SK-N-SH (cell line): ENCODE results near the gene E2F1. TPM values are rescaled to one million over a fixed set of nuclear protein-coding genes. Genes with fewer than 3 reads are reported as not detected.
"Not testable (repeated sequence)": the region's sequence is repeated elsewhere in the genome, so short reads cannot be mapped to it uniquely, and the experiment has no call there.

Source experiments
- CTCF ChIA-PET: fragments of 300-600, 350-600 bp; formaldehyde crosslinking; extraction: SDS; loops from one replicate; lab custom pipeline; 2021; lab: Yijun Ruan, JAX
- POLR2A ChIA-PET: fragments of 350-600 bp; sonication (Branson Sonifier 250); formaldehyde crosslinking; extraction: SDS; loops from one replicate; lab custom pipeline; 2020; ENCODE audit warnings: antibody characterized with exemption, inconsistent platforms; lab: Yijun Ruan, JAX
- DNase-seq: peaks from one replicate; pipeline ENCODE4 v3.0.0; 2012
- H2AFZ ChIP-seq: fragments of 200-600 bp; sonication (generic); 2 replicates; pipeline ENCODE4 v1.8.1; 2016; ENCODE audit warnings: antibody characterized with exemption, mild to moderate bottlenecking, low read depth
- H3F3A ChIP-seq: fragments of 200-600 bp; sonication (generic); replicated peaks from 2 replicates; pipeline ENCODE3; 2016; ENCODE audit warnings: antibody characterized with exemption, mild to moderate bottlenecking; ENCODE audit not compliant: insufficient read depth
- H3K27ac ChIP-seq, 2 experiments: fragments of 200-500 bp in 1 of 2; fragments of 200-600 bp in 1 of 2; sonication (Bioruptor generic) in 1 of 2; sonication (generic), shearing (Covaris generic) in 1 of 2; 2 replicates each; pipeline versions ENCODE4 v1.5.1 to v1.6.1; 2014 to 2016; ENCODE audit warnings: low read depth in 2 of 2, inconsistent platforms in 1 of 2, low read length in 1 of 2, mild to moderate bottlenecking in 1 of 2, mixed read lengths in 1 of 2
- H3K27me3 ChIP-seq: fragments of 200-600 bp; sonication (generic), shearing (Covaris generic); 2 replicates; pipeline ENCODE4 v1.6.1; 2016; ENCODE audit warnings: mixed run types; ENCODE audit not compliant: insufficient read depth
- H3K36me3 ChIP-seq, 2 experiments: fragments of 200-500 bp in 1 of 2; fragments of 200-600 bp in 1 of 2; sonication (Bioruptor generic) in 1 of 2; sonication (generic) in 1 of 2; replicated peaks in 1 of 2; 2 replicates each; pipeline versions ENCODE3 to v1.5.1; 2014 to 2016; ENCODE audit warnings: low read length in 1 of 2, mild to moderate bottlenecking in 1 of 2; ENCODE audit not compliant: insufficient read depth in 2 of 2, control insufficient read depth in 1 of 2
- H3K4me1 ChIP-seq, 2 experiments: fragments of 200-500 bp in 1 of 2; fragments of 200-600 bp in 1 of 2; sonication (Bioruptor generic) in 1 of 2; sonication (generic), shearing (Covaris generic) in 1 of 2; 2 replicates each; pipeline versions ENCODE4 v1.5.1 to v1.6.1; 2014 to 2016; ENCODE audit warnings: low read depth in 1 of 2, low read length in 1 of 2, mixed run types in 1 of 2; ENCODE audit not compliant: insufficient read depth in 2 of 2, control insufficient read depth in 1 of 2
- H3K4me2 ChIP-seq: fragments of 200-600 bp; sonication (generic), shearing (Covaris generic); 2 replicates; pipeline ENCODE4 v1.6.1; 2017; ENCODE audit warnings: mixed run types
- H3K4me3 ChIP-seq, 2 experiments: fragments of 200-500 bp in 1 of 2; fragments of 200-600 bp in 1 of 2; sonication (Bioruptor generic) in 1 of 2; sonication (generic), shearing (Covaris generic) in 1 of 2; 2 replicates each; pipeline versions ENCODE4 v1.5.1 to v1.8.1; 2014 to 2016; ENCODE audit warnings: low read depth in 2 of 2, inconsistent platforms in 1 of 2, low read length in 1 of 2, mild to moderate bottlenecking in 1 of 2, mixed read lengths in 1 of 2, moderate library complexity in 1 of 2
- H3K79me2 ChIP-seq: fragments of 200-600 bp; sonication (generic); 2 replicates; pipeline ENCODE4 v1.8.1; 2017; ENCODE audit warnings: mild to moderate bottlenecking; ENCODE audit not compliant: insufficient read depth
- H3K9ac ChIP-seq: fragments of 200-600 bp; sonication (generic); 2 replicates; pipeline ENCODE4 v1.6.1; 2017; ENCODE audit warnings: mixed run types
- H3K9me2 ChIP-seq: fragments of 200-600 bp; sonication (generic); 2 replicates; pipeline ENCODE4 v1.6.1; 2017; ENCODE audit warnings: mixed run types
- H3K9me3 ChIP-seq: fragments of 200-600 bp; sonication (generic); 2 replicates; pipeline ENCODE4 v1.6.1; 2017; ENCODE audit warnings: mixed run types, mild to moderate bottlenecking, moderate library complexity
- H4K20me1 ChIP-seq: fragments of 200-600 bp; sonication (generic); 2 replicates; pipeline ENCODE4 v1.6.1; 2017; ENCODE audit warnings: mild to moderate bottlenecking, mixed run types; ENCODE audit not compliant: insufficient read depth
- EZH2phosphoT487 ChIP-seq: fragments of 200-600 bp; sonication (generic); IDR thresholded peaks from 2 replicates; pipeline ENCODE4 v1.6.1; 2017; ENCODE audit warnings: low read depth, mixed run types, mild to moderate bottlenecking, antibody characterized with exemption, moderate library complexity, borderline replicate concordance
- FOSL2 ChIP-seq: IDR thresholded peaks from 2 replicates; pipeline ENCODE4 v1.4.0; 2012; ENCODE audit warnings: low read depth, mild to moderate bottlenecking, moderate library complexity, borderline replicate concordance
- JUND ChIP-seq: IDR thresholded peaks from 2 replicates; pipeline ENCODE4 v1.4.0; 2012
- NFIC ChIP-seq: IDR thresholded peaks from 2 replicates; pipeline ENCODE4 v1.4.0; 2012; ENCODE audit warnings: borderline replicate concordance
- PBX3 ChIP-seq: IDR thresholded peaks from 2 replicates; pipeline ENCODE4; 2012
- RAD21 ChIP-seq: IDR thresholded peaks from 2 replicates; pipeline ENCODE4 v1.6.1; 2012; ENCODE audit warnings: mild to moderate bottlenecking, low read length
- TCF12 ChIP-seq: IDR thresholded peaks from 2 replicates; pipeline ENCODE4 v1.4.0; 2012
- WGBS: methylation state at CpG from one replicate; pipeline ENCODE4 v1.1.6; 2017; ENCODE audit warnings: low lambda C conversion rate; 5-methylcytosine and 5-hydroxymethylcytosine counted together
- polyA plus RNA-seq, 3 experiments: library from polyadenylated mRNA; depleted of rRNA; stranded (reverse); fragments of >200 nt; gene quantifications; 2 replicates each; pipeline ENCODE4 v1.2.3, GENCODE V29; 2012
- TF ChIP-seq, protein P1 (sequence below): IDR thresholded peaks from 2 replicates; pipeline ENCODE4 v1.4.0; 2012; ENCODE audit warnings: low read depth, borderline replicate concordance
- TF ChIP-seq, protein P2 (sequence below): IDR thresholded peaks from 2 replicates; pipeline ENCODE4 v1.4.0; 2012; ENCODE audit warnings: low read depth

E2F1 gene
- polyA plus RNA-seq, 1 of the 3 experiments (the other 2 are of a cell fraction): 15.0 TPM

DNA sequence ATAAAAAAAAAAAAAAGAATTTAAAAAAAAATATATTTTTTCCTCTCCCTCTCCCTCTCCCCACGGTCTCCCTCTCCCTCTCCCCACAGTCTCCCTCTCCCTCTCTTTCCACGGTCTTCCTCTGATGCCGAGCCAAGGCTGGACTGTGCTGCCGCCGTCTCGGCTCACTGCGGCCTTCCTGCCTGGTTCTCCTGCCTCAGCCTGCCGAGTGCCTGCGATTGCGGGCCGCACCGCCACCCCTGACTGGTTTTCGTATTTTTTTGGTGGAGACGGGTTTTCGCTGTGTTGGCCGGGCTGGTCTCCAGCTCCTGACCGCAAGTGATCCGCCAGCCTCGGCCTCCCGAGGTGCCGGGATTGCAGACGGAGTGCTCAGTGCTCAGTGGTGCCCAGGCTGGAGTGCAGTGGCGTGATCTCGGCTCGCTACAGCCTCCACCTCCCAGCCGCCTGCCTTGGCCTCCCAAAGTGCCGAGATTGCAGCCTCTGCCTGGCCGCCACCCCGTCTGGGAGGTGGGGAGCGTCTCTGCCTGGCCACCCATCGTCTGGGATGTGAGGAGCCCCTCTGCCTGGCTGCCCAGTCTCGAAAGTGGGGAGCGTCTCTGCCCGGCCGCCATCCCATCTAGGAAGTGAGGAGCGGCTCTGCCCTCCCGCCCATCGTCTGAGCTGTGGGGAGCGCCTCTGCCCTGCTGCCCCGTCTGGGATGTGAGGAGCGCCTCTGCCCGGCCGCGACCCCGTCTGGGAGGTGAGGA is 14.7 kb upstream of the E2F1 start:
- H3K36me3 ChIP-seq, H3K9me2 ChIP-seq, H3K4me3 ChIP-seq, H3K27me3 ChIP-seq, POLR2A ChIA-PET, H3K79me2 ChIP-seq, H2AFZ ChIP-seq, H4K20me1 ChIP-seq, H3K4me2 ChIP-seq, H3K27ac ChIP-seq, H3K9me3 ChIP-seq, DNase-seq, H3K9ac ChIP-seq, CTCF ChIA-PET: not testable (repeated sequence)
- Histone ChIP-seq H3K4me1 (peaks cover 4 to 27% of the 10 kb centered on the region in 2 experiments; a peak in 3 of 4 replicates), H3F3A (peaks cover 11% of the 10 kb centered on the region)
- 95% methylated on average over 26 of the region's 45 CpGs for WGBS

DNA sequence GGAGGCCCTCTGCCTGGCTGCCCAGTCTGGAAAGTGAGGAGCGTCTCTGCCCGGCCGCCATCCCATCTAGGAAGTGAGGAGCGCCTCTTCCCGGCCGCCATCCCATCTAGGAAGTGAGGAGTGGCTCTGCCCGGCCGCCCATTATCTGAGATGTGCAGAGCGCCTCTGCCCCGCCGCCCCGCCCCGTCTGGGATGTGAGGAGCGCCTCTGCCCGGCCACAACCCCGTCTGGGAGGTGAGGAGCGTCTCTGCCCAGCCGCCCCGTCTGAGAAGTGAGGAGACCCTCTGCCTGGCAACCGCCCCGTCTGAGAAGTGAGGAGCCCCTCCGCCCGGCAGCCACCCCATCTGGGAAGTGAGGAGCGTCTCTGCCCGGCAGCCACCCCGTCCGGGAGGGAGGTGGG is 12.8 kb upstream of the E2F1 start:
- peaks cover 4 to 33% of the 10 kb centered on the region in 2 experiments; a peak in 3 of 4 replicates for H3K4me1 ChIP-seq
- CTCF ChIA-PET, H3K36me3 ChIP-seq, H3K4me3 ChIP-seq, H4K20me1 ChIP-seq, H3K9ac ChIP-seq, H3K9me2 ChIP-seq, POLR2A ChIA-PET, H3K4me2 ChIP-seq, DNase-seq, H2AFZ ChIP-seq, H3K27me3 ChIP-seq, H3K79me2 ChIP-seq, H3K27ac ChIP-seq, H3K9me3 ChIP-seq: not testable (repeated sequence)
- H3F3A ChIP-seq: peaks cover 11% of the 10 kb centered on the region
- 89% methylated on average over 3 of the region's 27 CpGs for WGBS

GRCh38 chr20:33697129-33697528 is 10.9 kb upstream of the E2F1 start:
- H3K36me3 ChIP-seq: no peaks in the 10 kb centered on the region
- peak overlapping the region; percentile 7; the same call in 1 of the 2 replicates for H3K4me2 ChIP-seq
- no peaks in the 10 kb centered on the region for H3K27me3 ChIP-seq
- peak overlapping the region; percentile 73; the same call in 1 of the 2 replicates for H2AFZ ChIP-seq
- POLR2A ChIA-PET: interaction anchor here (1.0 to 1.2 kb wide), 4 partner anchors 10 to 35 kb away, joined by 3 to 7 read pairs (median 4); partner anchors contain the start of genes ACTL10, PXMP4 and ZNF341
- H3F3A ChIP-seq: peaks cover 11% of the 10 kb centered on the region
- peak; percentile 42 for DNase-seq
- peaks cover 4 to 24% of the 10 kb centered on the region in 2 experiments; a peak in 3 of 4 replicates for H3K4me1 ChIP-seq
- no peaks in the 10 kb centered on the region for H4K20me1 ChIP-seq
- H3K9me3 ChIP-seq: no peaks in the 10 kb centered on the region
- H3K9ac ChIP-seq: no peak overlapping the region
- H3K4me3 ChIP-seq: no peak overlapping the region
- H3K9me2 ChIP-seq: no peaks in the 10 kb centered on the region
- 39% methylated on average over 8 of the region's 8 CpGs for WGBS
- CTCF ChIA-PET: interaction anchor here (0.7 to 1.6 kb wide), 5 partner anchors 9 to 29 kb away, joined by 3 to 15 read pairs (median 4); partner anchors contain the start of genes E2F1 and PXMP4
- peak overlapping the region; percentile 72 to 94; a peak in 3 of 4 replicates for H3K27ac ChIP-seq
- TF ChIP-seq PBX3 (0 out of 2 replicates have a peak, but pooled peaks have one; percentile 9), JUND (peak; percentile 62), NFIC (peak; percentile 59), EZH2phosphoT487 (no peak), FOSL2 (peak; percentile 64; the same call in 1 of the 2 replicates), RAD21 (no peak), TCF12 (peak; percentile 72)
- TF ChIP-seq, protein P1, sequence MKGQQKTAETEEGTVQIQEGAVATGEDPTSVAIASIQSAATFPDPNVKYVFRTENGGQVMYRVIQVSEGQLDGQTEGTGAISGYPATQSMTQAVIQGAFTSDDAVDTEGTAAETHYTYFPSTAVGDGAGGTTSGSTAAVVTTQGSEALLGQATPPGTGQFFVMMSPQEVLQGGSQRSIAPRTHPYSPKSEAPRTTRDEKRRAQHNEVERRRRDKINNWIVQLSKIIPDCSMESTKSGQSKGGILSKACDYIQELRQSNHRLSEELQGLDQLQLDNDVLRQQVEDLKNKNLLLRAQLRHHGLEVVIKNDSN: peak; percentile 39; the same call in 1 of the 2 replicates
- TF ChIP-seq, protein P2, sequence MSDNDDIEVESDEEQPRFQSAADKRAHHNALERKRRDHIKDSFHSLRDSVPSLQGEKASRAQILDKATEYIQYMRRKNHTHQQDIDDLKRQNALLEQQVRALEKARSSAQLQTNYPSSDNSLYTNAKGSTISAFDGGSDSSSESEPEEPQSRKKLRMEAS: peak; percentile 57
- no peaks in the 10 kb centered on the region for H3K79me2 ChIP-seq
